Peyer's patch (tissue), 4 donors: Measurements from ENCODE around the gene FANK1.
"Not testable (repeated sequence)": the region's sequence is repeated elsewhere in the genome, so short reads cannot be mapped to it uniquely, and the experiment has no call there.

ENCODE experiments used
- POLR2A ChIP-seq, 2 donors: fragments of 450-650 bp; IDR thresholded peaks; one replicate each; pipeline ENCODE4 v1.5.1; 2017; ENCODE audit warnings: antibody characterized with exemption in 2 of 2, mild to moderate bottlenecking in 2 of 2, moderate library complexity in 2 of 2
- TF ChIP-seq, protein P1 (sequence below), 6 experiments: fragments of 450-650 bp in 4 of 6; fragments of 200-600 bp in 2 of 6; sonication (generic) in 1 of 6; IDR thresholded peaks; one replicate each; pipeline ENCODE4 v1.5.1; 2017 to 2019; ENCODE audit warnings: antibody characterized with exemption in 6 of 6, mild to moderate bottlenecking in 3 of 6, moderate library complexity in 1 of 6

DNA sequence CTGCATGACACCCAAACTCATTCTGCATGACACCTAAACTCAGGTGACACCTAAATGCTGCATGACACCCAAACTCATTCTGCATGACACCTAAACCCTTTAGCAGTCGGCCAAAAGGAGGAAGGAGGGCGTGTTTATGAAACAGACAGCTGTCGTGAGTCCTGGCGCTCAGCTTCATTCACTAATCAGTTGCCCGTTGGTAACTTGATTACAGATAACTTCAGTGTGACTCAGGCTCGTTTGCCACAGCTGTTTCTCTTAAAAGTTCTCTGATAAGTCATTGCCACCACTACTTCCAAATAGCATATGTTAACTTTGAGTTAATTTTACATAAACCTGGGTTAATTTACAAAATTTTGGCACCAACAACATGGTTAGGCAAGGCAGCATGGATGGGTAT lies 16.9 kb downstream of the FANK1 start:
- TF ChIP-seq POLR2A (IDR thresholded peaks at IDR 0.05), result not testable (repeated sequence)
- TF ChIP-seq, protein P1, sequence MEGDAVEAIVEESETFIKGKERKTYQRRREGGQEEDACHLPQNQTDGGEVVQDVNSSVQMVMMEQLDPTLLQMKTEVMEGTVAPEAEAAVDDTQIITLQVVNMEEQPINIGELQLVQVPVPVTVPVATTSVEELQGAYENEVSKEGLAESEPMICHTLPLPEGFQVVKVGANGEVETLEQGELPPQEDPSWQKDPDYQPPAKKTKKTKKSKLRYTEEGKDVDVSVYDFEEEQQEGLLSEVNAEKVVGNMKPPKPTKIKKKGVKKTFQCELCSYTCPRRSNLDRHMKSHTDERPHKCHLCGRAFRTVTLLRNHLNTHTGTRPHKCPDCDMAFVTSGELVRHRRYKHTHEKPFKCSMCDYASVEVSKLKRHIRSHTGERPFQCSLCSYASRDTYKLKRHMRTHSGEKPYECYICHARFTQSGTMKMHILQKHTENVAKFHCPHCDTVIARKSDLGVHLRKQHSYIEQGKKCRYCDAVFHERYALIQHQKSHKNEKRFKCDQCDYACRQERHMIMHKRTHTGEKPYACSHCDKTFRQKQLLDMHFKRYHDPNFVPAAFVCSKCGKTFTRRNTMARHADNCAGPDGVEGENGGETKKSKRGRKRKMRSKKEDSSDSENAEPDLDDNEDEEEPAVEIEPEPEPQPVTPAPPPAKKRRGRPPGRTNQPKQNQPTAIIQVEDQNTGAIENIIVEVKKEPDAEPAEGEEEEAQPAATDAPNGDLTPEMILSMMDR (IDR thresholded peaks at IDR 0.05), result not testable (repeated sequence)
